GM12878 (cell line): ENCODE measurements around the gene GOT2. TPM values are rescaled to one million over a fixed set of nuclear protein-coding genes. Genes with fewer than 3 reads are reported as not detected.

Experiments
- ATF2 ChIP-seq: IDR thresholded peaks from 2 replicates; pipeline ENCODE4 v1.6.1; 2012; ENCODE audit warnings: low read length, inconsistent platforms
- CEBPB ChIP-seq, 2 experiments: fragments of 150-350 bp in 1 of 2; IDR thresholded peaks; 2 replicates each; pipeline ENCODE4 v1.6.1; 2012 to 2014; ENCODE audit warnings: low read depth in 2 of 2, low read length in 2 of 2, borderline replicate concordance in 1 of 2, inconsistent platforms in 1 of 2
- CHD1 ChIP-seq: IDR thresholded peaks from 2 replicates; pipeline ENCODE4 v1.6.1; 2012; ENCODE audit warnings: low read depth, low read length, improper control_type of control experiment
- ELK1 ChIP-seq: IDR thresholded peaks from 2 replicates; pipeline ENCODE4 v1.6.1; 2012; ENCODE audit warnings: low read depth, low read length, improper control_type of control experiment
- FOS ChIP-seq: IDR thresholded peaks from 3 replicates; pipeline ENCODE4 v1.6.1; 2011; ENCODE audit warnings: borderline replicate concordance; ENCODE audit not compliant: insufficient read length; ENCODE audit errors: extremely low read depth
- HCFC1 ChIP-seq: fragments of 150-350 bp; IDR thresholded peaks from 2 replicates; pipeline ENCODE4 v1.6.1; 2014; ENCODE audit warnings: low read length
- HDAC2 ChIP-seq: fragments of 200-600 bp; sonication (generic); IDR thresholded peaks from 2 replicates; pipeline ENCODE4 v1.6.1; 2017
- KDM1A ChIP-seq: fragments of 200-600 bp; sonication (generic); IDR thresholded peaks from 2 replicates; pipeline ENCODE4 v1.6.1; 2016; ENCODE audit warnings: borderline replicate concordance
- LARP7 ChIP-seq: fragments of 450-650 bp; IDR thresholded peaks from 2 replicates; pipeline ENCODE4 v1.6.1; 2017; ENCODE audit warnings: mild to moderate bottlenecking
- MYB ChIP-seq: fragments of 150-350 bp; IDR thresholded peaks from 2 replicates; pipeline ENCODE4 v1.6.1; 2014; ENCODE audit warnings: mild to moderate bottlenecking, low read depth, low read length, borderline replicate concordance
- NFYA ChIP-seq: IDR thresholded peaks from 2 replicates; pipeline ENCODE4 v1.6.1; 2011; ENCODE audit warnings: low read depth, mild to moderate bottlenecking, low read length, improper control_type of control experiment, borderline replicate concordance
- NRF1 ChIP-seq: conservative IDR thresholded peaks from 2 replicates; pipeline ENCODE4 v1.6.1; 2011; ENCODE audit warnings: mild to moderate bottlenecking, low read depth, low read length, improper control_type of control experiment
- TCF12 ChIP-seq: IDR thresholded peaks from 2 replicates; pipeline ENCODE4 v1.6.1; 2011; ENCODE audit warnings: low read depth, mild to moderate bottlenecking, low read length
- ZBTB33 ChIP-seq: fragments of 450-650 bp; IDR thresholded peaks from 2 replicates; pipeline ENCODE4 v1.6.1; 2017; ENCODE audit warnings: mild to moderate bottlenecking
- ZNF207 ChIP-seq: fragments of 450-650 bp; IDR thresholded peaks from 2 replicates; pipeline ENCODE4 v1.6.1; 2014; ENCODE audit warnings: antibody characterized with exemption, mild to moderate bottlenecking, borderline replicate concordance
- ZNF274 ChIP-seq: IDR thresholded peaks from one replicate; pipeline ENCODE4 v1.8.0; 2011; ENCODE audit not compliant: insufficient read length, insufficient read depth
- polyA plus RNA-seq, 11 experiments: library from polyadenylated mRNA; depleted of rRNA in 4 of 11; unstranded in 6 of 11; stranded (reverse) in 5 of 11; fragments of >200 nt; fragmentation: Nextera tagmentation in 4 of 11; fragmentation: Illumina TruSeq in 1 of 11; extraction: Ambion mirVana in 4 of 11; extraction: Trizol in 1 of 11; gene quantifications; 1 replicate in 1 of 11; 2 replicates in 10 of 11; pipeline versions ENCODE4 v1.2.1 to v1.2.3, GENCODE V29; 2011 to 2016; ENCODE audit warnings: inconsistent platforms in 2 of 11, missing spikeins in 2 of 11, low read depth in 1 of 11
- total RNA-seq, 4 experiments: library from RNA; depleted of rRNA in 3 of 4; stranded (reverse); fragments of >200 nt in 3 of 4; fragmentation: Illumina TruSeq in 1 of 4; extraction: Trizol in 1 of 4; gene quantifications; 2 replicates each; pipeline versions ENCODE4 v1.2.1 to v1.2.3, GENCODE V29; 2013 to 2021
- TF ChIP-seq, protein P1 (sequence below): fragments of 450-650 bp; formaldehyde crosslinking; IDR thresholded peaks from 2 replicates; pipeline ENCODE4 v1.4.0; 2022; ENCODE audit warnings: mild to moderate bottlenecking, moderate library complexity
- TF ChIP-seq, protein P2 (sequence below): fragments of 450-650 bp; IDR thresholded peaks from 2 replicates; pipeline ENCODE4 v1.6.1; 2017; ENCODE audit warnings: borderline replicate concordance
- TF ChIP-seq, protein P3 (sequence below): IDR thresholded peaks from 2 replicates; pipeline ENCODE4 v1.6.1; 2012; ENCODE audit warnings: low read depth, low read length, improper control_type of control experiment

GOT2 gene
- total and polyA plus RNA-seq, 10 of the 15 experiments (the other 5 are each of a cell fraction or from before 2014, with no cell fraction given), result 41.7 to 235 (median 83.7) TPM

DNA sequence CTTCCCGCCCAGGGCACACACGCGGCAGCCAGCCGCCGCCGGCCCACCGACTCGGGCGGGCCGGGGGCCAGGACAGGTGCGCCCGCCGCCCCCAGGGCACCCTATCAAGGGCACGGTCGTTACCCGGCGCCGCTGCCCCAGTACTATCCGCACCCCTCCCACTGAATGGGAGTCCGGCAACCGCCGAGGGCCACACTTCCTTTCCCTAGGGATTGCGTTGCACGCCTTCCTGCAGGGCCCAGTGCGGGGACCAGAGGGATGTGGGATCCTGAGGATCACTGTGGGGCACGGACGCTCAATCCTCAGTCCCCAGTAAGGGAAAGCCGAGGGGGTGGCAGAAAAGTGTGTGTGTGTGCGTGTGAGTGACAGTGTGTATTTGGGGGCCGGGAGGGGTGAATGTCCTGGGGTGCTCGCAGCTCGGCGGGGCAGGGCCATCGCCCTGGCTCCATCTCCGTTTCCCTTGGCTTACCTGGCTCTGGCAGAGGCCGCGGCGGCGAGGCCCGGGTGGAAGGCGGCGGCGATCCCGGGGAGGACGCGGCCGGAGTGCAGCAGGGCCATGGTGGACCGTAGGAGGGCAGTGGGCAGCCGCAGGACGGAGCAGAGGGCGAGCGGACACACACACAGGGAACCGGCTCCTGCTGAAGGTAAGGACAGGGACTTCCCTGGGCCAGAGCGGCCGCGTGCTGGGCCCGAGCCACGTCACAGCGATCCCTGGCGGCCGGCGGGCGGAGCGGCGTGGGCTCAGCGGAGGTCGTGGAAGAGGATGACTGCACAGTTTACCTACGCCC, at the start of gene GOT2 (continued):
- TF ChIP-seq, protein P1, sequence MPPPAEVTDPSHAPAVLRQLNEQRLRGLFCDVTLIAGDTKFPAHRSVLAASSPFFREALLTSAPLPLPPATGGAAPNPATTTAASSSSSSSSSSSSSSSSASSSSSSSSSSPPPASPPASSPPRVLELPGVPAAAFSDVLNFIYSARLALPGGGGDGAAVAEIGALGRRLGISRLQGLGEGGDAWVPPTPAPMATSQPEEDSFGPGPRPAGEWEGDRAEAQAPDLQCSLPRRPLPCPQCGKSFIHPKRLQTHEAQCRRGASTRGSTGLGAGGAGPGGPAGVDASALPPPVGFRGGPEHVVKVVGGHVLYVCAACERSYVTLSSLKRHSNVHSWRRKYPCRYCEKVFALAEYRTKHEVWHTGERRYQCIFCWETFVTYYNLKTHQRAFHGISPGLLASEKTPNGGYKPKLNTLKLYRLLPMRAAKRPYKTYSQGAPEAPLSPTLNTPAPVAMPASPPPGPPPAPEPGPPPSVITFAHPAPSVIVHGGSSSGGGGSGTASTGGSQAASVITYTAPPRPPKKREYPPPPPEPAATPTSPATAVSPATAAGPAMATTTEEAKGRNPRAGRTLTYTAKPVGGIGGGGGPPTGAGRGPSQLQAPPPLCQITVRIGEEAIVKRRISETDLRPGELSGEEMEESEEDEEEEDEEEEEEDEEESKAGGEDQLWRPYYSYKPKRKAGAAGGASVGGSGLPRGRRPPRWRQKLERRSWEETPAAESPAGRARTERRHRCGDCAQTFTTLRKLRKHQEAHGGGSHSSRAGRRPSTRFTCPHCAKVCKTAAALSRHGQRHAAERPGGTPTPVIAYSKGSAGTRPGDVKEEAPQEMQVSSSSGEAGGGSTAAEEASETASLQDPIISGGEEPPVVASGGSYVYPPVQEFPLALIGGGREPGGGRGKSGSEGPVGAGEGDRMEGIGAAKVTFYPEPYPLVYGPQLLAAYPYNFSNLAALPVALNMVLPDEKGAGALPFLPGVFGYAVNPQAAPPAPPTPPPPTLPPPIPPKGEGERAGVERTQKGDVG (CRISPR knock-in tag), result no peak
- TF ChIP-seq NRF1 (0 out of 2 replicates have a peak, but pooled peaks have one; percentile 7), NFYA (no peak), HDAC2 (no peak), ZBTB33 (no peak), CHD1 (no peak), LARP7 (peak; percentile 65; the same call in 1 of the 2 replicates), FOS (no peak), TCF12 (peak; percentile 47; the same call in 1 of the 2 replicates), MYB (no peak), HCFC1 (peak; percentile 61; the same call in 1 of the 2 replicates), ELK1 (0 out of 2 replicates have a peak, but pooled peaks have one; percentile 27), ZNF207 (peak; percentile 53; the same call in 1 of the 2 replicates), CEBPB (IDR thresholded peaks at IDR 0.05; ENCODE audit: borderline replicate concordance in 1 of 2, low read depth in 2 of 2, low read length in 2 of 2) (no peak), KDM1A (no peak), ATF2 (no peak), ZNF274 (no peak)
- TF ChIP-seq, protein P2, sequence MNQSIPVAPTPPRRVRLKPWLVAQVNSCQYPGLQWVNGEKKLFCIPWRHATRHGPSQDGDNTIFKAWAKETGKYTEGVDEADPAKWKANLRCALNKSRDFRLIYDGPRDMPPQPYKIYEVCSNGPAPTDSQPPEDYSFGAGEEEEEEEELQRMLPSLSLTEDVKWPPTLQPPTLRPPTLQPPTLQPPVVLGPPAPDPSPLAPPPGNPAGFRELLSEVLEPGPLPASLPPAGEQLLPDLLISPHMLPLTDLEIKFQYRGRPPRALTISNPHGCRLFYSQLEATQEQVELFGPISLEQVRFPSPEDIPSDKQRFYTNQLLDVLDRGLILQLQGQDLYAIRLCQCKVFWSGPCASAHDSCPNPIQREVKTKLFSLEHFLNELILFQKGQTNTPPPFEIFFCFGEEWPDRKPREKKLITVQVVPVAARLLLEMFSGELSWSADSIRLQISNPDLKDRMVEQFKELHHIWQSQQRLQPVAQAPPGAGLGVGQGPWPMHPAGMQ, result no peak
- TF ChIP-seq, protein P3, sequence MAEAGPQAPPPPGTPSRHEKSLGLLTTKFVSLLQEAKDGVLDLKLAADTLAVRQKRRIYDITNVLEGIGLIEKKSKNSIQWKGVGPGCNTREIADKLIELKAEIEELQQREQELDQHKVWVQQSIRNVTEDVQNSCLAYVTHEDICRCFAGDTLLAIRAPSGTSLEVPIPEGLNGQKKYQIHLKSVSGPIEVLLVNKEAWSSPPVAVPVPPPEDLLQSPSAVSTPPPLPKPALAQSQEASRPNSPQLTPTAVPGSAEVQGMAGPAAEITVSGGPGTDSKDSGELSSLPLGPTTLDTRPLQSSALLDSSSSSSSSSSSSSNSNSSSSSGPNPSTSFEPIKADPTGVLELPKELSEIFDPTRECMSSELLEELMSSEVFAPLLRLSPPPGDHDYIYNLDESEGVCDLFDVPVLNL, result no peak
